Measurements from ENCODE around the gene AGR2. TPM values are rescaled to one million over a fixed set of nuclear protein-coding genes. Genes with fewer than 3 reads are reported as not detected.
A peak's percentile ranks its signal among the peaks of the same experiment; 100 is the strongest.
"Not testable (repeated sequence)": the region's sequence is repeated elsewhere in the genome, so short reads cannot be mapped to it uniquely, and the experiment has no call there.

Gene AGR2
- total RNA-seq: 1.2 TPM

DNA sequence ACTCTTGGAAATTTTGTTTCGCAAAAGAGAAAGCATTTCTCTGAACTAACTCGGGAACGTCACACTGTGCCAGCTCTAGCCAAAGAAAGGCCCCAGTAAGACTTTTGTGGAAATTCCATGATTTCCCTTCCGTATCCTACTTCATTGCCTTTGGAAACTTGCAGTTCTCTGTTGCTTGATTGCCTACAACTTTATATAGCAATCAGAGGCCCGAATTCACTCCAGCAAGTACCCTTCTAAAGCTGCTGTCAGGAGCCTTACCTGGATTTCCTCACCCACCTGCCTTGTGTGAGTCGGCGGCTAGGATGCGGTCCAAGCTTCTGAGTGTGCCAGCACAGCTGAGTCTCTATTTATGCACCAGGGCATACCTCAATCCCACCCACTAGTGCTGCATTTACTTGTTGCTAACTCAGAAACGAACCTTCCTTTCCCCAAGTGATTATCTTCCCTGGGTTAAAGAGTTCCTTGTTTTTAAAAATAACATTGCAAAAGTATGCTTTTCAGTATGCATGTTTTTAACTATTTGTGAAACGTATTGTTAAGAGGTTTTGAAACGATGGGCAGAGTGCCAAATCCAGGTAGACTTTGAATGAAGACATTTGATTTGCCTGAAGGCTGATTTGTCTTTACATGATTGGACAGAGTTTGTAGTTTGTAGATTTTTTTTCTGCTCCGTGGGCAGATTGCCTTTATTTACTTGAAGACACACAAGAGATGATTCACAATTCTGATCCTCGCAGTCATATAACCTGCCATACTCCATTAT is at the start of gene AGR2:
Gene AGR2 (minus strand): TSS at position 326 of the 766 bp plus-strand sequence. CDS start 3,203 bp downstream, outside the sequence.
- ATAC-seq: no peak
- DNase-seq (ENCODE audit: low spot score): no peak

DNA sequence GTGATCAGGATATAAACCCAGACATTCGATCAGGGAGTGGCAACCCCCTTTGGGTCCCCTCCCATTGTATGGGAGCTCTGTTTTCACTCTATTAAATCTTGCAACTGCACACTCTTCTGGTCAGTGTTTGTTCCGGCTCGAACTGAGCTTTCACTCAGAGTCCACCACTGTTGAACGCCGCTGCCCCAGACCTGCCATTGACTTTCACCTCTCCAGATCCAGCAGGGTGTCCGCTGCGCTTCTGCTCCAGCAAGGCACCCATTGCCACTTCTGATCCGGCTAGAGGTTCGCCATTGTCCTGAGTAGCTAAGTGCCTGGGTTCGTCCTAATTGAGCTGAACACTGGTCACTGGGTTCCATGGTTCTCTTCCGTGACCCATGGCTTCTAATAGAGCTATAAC is 48.4 kb upstream of the AGR2 start:
- not testable (repeated sequence) for ATAC-seq; DNase-seq (ENCODE audit: low spot score)

DNA sequence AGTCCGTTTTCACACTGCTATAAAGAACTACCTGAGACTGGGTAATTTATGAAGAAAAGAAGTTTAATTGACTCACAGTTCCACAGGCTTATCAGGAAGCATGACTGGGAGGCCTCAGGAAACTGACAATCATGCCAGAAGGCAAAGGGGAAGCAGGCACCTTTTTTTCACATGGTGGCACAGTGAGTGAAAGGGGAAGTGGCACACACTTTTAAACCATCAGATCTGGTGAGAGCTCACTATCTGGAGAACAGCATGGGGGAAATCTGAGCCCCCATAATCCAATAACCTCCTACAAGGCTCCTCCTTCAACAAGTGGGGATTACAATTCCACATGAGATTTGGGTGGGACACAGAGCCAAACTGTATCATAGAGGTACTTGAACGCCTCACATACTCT is 47.0 kb upstream of the AGR2 start:
- ATAC-seq (no peak), DNase-seq (ENCODE audit: low spot score) (no peak)

DNA sequence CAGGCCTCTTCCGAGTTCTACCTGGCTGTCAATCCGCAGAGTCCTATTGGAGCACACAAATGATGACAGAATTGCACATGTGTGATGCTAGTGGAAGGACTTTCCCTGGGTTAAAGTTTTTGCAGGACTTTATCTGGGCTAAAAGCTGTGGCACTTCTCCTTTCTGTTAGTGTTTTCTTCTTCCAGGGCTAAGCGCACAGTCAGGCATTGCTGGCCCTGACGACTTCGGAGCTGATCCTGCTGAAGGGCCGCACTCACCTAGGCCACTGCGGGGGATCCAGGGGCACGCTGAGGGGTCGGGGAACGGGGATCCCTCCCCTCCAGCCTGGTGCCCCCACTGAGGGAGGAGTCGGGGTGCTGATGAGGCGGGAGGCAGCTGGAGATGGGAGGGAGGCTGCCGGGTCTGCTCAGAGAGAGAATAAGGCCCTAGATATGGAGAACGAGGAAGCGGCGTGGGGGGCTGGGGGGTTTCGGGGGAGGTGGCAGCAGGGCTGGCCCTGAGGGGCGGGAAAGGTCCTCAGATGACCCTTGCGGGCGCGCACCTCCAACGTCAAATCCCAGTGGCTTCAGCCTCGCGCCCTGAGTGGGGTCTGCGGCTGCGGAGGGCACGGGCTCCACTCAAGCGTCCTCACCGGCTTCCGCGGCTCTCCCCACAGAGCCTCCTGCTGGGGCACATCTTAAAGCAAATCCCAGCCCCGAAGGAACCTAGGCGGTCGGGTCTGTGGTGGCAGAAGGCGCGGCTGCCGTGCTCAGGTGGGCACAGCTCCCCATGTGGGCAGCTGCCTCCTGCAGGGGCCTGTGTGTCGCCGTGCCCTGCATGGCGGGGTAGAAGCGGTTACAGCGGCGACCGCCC is 46.0 kb upstream of the AGR2 start:
- DNase-seq (ENCODE audit: low spot score) (no peak), ATAC-seq (no peak)

DNA sequence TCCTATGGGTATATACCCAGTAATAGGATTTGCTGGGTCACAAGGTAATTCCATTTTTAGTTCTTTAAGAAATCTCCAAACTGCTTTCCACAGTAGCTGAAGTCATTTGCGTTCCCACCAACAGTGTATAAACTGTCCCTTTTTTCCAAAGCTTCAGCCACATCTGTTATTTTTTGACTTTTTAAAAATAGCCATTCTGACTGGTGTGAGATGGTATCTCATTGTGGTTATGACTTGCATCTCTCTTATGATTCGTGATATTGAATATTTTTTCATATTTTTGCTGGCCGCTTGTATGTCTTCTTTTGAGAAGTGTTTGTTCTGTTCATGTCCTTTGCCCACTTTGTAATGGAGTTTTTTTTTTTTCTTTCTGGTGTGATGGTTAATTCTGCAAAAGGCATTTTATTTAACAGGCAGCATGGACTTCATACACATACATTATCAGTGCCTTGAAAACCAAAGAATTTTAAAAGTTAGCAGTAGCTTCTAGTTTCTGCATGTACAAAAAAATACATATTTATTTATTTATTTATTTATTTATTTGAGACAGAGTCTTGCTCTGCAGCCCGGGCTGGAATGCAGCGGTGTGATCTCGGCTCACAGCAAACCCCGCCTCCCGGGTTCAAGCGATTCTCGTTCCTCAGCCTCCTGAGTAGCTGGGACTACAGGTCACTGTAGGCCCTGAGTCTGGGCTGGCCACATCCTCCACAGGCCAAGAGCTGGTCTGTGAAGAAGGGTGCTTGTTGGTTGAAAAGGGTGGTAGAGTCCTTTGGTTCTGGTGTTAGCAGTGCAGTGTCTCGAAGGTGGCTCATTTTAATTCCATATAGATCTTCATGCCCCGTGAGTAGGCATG is 44.7 kb upstream of the AGR2 start:
- ATAC-seq: no peak
- no peak for DNase-seq (ENCODE audit: low spot score)

DNA sequence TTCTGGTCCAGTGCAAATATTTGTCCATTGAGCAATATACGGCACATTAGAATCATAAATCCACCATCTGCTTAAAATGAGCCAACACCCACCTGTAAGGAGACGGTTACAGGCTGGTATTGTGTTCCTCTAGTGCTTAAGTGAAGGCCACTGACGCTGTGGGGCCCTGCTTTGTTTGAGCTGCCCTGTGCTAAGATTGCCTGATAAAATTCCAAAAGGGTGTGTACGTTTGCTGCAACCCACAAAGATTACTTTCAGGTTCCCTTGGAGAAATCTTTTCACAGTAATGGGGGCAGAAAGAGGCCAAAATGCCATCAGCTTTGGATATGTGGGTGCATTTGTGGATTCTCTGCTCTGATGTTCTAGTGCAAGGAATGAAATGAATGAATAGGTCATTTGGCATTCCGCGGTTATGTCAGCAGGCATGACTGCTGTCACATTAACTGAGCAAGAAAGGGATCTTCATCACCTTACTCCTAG is 42.6 kb upstream of the AGR2 start:
- ATAC-seq: peak; percentile 25

DNA sequence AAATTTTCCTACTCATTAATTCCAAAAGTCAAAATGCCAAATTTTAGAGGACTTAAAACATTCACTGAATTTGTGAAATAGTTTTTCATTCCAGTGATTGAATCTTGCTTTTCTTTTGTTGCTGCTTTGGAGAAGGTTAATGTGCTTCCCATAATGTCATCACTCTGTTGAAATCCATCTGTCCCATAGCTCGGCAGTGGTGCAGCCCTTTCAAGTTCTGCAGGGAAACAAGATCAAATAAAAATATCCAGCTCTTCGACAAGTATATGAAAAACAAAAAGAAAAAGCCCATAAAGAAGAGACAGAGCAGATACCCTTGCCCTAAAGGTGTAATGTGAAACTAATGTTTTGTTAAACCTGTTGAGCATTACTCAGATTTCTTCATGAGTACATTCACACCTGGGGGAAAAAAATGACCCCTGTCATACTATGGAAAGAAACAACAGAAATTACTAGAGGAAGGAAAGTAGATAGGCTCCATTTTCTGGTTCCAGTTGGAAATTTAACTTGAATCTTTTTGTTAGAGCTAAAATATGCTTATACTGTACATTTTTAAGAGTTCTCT is 41.9 kb upstream of the AGR2 start:
- DNase-seq (ENCODE audit: low spot score): no peak
- ATAC-seq: no peak

More for the DNA sequence above, 42.6 kb upstream of the AGR2 start:
- DNase-seq (ENCODE audit: low spot score): no peak

DNA sequence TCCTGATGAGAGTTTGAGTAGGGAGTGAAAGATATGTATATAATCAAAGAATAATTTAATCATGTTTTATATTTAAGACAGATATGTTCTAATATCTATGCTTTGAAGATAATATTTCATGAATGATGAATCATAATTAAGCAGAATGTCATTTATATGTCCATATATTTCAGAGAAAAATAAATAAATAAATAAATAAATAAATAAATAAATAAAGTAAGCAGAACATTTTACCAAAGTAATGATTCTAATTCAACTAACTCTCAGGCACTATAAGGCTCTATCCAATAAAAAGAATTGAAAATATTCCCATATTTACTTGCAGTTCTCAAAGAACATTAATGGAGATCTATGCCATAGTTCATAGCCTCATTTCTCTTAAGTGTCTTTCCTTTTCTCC is 40.9 kb upstream of the AGR2 start:
- ATAC-seq (no peak), DNase-seq (ENCODE audit: low spot score) (no peak)

DNA sequence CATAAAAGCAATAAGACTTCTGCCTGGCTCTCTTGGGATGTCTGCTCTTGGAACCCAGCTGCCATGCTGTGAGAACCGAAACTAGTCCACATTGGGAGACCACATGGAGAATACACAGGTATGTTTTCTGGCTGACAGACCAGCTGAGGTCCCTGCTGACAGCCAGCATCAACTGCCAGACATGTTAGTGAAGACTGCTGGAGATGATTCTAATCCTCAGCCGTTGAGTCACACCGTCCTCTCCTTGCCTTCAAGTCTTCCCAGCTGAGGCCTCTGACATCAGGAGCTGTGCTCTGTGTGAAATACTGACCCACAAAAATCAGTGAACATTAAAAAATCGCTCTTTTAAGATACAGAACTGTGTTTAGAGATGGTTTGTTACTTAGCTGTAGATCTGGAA is 36.9 kb upstream of the AGR2 start:
- DNase-seq (ENCODE audit: low spot score): no peak
- no peak for ATAC-seq

DNA sequence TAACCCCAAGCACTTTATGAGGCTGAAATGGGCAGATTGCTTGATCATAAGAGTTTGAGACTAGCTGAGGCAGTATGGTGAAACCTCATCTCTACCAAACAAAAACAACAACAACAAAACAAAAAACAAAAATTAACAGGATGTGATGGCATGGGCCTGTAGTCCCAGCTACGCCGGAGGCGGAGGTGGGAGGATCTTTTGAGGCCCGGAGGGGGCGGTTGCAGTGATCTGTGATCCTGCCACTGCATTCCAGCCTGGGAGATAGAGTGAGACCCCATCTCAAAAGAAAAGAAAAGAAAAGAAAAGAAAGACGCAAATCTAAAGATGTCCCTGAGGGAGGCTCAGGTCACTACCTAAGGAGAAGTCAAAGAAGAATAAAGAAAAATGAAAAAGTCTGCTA is 35.3 kb upstream of the AGR2 start:
- DNase-seq (ENCODE audit: low spot score): no peak
- no peak for ATAC-seq

DNA sequence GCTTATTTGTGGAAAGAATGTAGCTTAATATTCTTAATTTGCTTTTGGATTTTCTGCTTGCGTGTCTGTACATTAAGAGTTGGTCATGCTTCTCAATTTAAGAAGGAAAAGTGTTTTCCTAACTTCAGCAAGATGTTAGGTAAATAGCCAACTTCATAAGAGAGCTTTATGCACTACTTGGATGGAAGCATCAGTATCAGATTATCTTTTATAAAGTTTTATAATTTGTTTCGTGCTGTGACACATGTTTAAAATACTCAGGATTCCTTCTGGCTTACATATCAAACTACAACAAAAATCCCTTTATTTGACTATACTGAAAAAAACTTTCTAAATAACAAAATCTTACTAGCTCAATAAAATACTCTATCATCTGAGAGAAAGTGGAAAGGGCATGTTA is 34.8 kb upstream of the AGR2 start:
- DNase-seq (ENCODE audit: low spot score) (no peak), ATAC-seq (no peak)

DNA sequence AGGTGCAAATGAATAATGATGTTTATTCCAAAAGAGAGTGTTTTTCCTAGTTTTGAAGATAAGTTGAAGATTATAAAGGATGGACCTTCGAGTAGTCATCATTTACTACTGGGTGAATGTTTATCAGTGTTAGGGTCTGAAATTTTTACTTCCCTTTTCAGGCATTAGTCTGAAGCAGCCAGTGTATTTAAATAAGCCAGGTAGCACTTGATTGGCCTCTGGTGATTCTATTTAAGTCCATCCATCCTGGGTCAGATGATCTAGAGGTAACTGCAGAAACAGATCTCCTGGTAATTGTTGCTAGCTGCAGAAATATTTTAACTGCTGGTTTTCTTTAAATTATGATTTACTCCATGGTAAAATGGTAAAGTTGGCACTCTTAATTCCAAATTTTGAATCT is 34.1 kb upstream of the AGR2 start:
- ATAC-seq: no peak
- DNase-seq (ENCODE audit: low spot score): no peak

DNA sequence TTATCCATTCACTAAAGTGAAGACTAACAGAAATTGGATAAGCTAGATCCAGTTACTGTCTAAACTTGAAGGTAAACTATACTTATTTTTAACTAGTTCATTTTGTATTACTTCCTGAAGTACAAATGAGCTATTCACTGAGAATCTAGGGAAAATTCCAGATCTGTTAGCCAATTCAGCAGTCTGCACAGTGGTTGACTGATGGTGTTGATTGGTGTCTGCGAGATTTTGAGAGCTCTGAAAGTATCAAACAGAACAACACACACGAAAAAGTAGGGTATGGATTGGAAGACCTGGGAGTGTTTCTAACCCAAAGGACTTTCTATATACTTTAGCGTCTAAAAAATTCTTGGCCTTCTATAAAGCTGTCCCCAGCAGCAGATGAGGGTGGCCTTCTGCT is 33.6 kb upstream of the AGR2 start:
- DNase-seq (ENCODE audit: low spot score) (no peak), ATAC-seq (no peak)

DNA sequence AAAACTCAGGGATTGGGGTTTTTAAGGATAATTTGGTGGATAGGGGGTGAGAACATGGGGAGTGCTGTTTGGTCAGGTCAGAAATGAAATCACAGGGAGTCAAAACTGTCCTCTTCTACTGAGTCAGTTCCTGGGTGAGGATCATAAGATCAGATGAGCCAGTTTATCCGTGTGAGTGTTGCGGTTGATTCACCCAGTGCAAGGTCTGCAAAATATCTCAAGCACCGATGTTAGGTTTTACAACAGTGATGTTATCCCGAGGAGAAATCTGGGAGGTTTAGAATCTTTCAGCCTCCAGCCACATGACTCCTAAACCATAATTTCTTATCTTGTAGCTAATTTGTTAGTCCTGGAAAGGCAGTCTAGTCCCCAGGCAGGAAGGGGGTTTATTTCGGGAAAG is 31.7 kb upstream of the AGR2 start:
- ATAC-seq (no peak), DNase-seq (ENCODE audit: low spot score) (no peak)

DNA sequence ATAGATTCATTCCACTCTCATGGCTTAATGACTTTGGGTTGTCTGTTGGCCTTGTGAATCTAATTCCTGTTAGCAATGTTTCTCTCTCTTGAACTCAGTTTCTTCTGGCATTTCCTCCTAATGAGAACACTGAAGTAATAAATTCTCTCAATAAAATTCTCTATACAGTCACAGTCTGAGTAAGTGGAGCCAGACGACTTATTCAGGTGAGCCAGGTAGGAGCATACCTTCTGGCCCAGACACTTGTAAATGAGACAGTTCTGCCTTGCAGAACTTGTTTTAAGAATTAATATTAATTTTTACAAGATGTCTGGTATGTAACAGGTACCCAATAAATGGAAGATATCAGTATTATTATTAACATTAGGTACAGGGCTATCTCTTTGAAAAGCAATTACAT is 28.6 kb upstream of the AGR2 start:
- DNase-seq (ENCODE audit: low spot score) (no peak), ATAC-seq (no peak)

DNA sequence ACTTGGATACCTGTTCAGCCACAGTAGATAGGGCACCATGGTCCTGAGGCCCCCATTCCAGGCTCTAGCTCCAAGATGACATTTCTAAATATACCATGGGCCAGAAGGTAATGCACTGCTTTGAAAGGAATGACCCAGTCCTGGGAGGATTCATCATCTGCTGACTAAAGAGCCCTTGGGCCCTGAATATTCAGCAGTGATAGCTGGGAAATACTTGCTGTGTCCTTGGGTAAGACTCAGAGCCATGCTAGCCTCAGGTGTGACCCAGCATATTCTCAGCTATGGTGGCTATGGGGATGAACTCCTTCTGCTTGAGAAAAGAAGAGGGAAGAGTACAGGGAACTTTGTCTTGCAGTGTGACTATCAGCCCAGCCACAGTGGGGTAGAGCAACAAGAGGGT is 21.3 kb upstream of the AGR2 start:
- DNase-seq (ENCODE audit: low spot score): no peak
- ATAC-seq: no peak

DNA sequence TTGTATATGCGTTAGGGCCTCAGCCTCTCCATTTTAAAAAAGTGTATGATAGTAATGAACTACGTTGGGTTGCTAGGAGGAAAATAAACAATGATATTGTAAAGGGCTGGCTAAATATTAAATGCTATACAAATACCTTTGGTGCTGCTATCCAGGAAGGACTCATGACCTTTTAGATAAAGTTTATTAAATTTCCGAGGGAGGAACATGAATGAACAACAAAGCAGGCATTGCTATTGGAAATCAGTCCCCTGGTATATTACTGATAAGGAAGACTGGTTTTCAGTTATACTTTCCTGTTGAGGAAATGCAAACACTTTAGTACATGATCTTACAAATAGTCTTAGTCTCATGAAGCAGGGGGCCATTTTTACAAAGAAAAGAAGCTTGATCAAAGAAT is 17.2 kb upstream of the AGR2 start:
- DNase-seq (ENCODE audit: low spot score): no peak
- no peak for ATAC-seq

DNA sequence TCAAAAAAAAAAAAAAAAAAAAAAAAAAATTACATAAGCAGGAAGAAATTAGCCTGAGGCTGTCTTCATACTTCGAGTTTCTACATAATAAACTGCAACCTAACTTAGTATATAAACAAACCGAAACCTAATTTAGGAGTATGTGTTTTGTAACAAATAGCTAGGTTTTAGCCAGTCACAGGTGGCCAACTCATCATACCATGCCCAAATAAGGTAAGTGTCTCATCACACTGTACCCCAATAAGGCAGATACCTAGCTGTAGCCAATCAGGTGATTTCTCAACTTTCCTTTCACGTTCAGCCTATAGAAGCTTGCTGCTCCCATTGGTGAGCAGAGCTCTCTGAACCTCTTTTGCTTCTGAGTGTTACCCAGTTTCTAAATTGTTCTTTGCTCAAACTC is 13.9 kb upstream of the AGR2 start:
- DNase-seq (ENCODE audit: low spot score) (no peak), ATAC-seq (no peak)

DNA sequence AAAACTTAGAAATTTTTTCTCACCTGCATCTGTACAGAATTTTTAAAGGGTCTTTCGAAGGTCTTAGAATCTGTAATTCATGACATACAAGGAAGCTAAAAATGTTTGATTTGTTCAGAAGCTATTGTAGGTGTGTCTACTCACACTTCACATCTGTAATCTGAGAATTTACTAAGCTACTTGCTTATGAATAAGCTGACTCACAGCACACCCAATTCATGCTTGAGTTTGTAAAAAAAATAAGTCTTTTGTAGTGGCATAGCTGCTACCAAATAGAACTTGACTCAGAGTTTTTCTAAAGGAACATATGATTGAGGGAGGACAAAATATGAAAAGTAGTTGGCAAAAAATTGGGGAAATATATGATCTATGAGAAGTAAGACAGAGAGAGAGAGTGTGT is 12.7 kb upstream of the AGR2 start:
- no peak for ATAC-seq

DNA sequence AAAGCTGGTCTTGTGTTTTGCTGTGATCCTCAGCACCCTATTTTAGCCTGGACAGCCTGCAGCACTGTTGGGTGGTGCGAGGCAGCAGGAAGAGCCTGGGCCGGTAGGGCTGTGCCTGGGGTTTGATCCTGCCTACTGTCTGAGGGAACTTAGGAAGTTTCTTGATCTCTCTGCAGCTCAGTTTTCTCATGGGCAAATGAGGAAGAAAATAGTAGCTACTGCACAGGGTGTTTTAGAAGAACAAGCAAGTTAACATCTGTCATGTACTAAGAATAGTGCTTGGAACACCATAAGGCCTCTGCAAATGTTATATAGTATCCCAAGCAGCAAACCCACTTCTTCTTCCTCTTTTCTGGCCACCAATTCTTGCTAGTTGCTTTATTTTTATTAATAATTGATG is 12.0 kb upstream of the AGR2 start:
- no peak for DNase-seq (ENCODE audit: low spot score)
- no peak for ATAC-seq

More for the DNA sequence above, 12.7 kb upstream of the AGR2 start:
- no peak for DNase-seq (ENCODE audit: low spot score)

DNA sequence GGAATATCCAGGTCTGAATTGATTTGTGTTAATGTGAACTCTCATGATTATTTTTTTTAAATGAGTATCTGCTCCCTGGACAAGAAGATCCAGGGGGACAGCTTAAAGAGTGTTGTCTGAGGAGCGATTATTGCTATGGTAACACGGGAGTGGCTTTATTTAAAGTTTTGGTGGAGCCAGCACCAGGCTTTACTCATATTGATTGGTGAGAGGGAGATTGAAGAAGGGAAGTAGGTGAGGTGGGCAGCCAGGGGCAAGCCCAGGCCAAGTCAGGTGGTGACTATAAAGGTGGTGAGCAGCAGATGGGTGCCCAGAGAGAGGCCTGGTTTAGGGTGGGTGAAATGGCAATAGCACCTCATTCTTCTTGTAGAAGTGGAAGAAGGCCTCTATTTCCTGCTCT is 10.2 kb upstream of the AGR2 start:
- DNase-seq (ENCODE audit: low spot score) (no peak), ATAC-seq (no peak)
